GM21528 (cell line): ENCODE data around the gene TMEM135.

Experiments
- ATAC-seq: cut with Tn5 transposase; IDR thresholded peaks from one replicate; pipeline ENCODE4 v1.9.1; 2021; ENCODE audit warnings: mild to moderate bottlenecking, moderate library complexity; ENCODE audit not compliant: unreplicated experiment, low FRiP score

TMEM135 gene

DNA sequence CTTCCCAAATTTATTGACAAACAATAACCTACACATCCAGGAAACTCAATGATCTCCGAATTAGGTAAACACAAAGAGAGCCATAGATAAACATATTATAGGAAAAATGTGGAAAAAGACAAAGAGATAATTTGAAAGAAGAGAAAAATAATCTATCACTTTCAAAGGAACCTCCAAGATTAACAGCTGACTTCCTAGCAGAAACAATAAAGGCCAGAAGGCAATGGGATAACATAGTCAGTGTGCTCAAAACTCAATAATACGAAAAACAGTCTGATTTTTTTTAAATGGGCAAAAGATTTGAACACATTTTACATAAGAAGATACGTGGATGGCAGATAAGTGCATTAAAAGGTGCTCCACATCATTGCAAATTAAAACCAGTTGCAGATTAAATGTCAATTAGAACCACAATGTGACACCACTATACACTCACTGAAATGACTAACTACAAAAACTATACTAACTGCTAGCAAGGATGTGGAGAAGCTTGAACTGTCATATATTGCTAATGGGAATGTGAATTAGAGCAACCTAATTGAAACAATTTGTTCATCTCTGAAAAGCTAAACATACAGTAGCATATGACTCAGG lies 300.4 kb downstream of the TMEM135 start:
- no peak for ATAC-seq

DNA sequence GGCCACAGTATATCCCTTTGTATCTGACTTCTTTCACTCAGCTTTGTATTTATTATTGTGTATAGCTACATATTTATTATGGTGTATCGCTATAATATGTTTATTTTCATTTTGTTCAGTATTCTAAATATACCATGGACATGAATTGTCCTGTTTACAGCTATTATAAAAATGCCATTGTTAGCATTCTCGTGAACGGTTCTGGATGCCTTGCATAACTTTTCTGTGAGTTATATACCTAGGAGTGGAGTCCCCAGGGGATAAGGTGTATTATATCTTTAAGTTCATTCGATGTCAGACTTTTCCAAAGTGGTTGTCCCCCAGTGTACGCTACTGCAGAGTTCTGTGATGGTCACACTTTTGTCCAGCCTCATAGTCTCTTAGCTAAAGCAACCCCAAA lies 301.7 kb downstream of the TMEM135 start:
- no peak for ATAC-seq

DNA sequence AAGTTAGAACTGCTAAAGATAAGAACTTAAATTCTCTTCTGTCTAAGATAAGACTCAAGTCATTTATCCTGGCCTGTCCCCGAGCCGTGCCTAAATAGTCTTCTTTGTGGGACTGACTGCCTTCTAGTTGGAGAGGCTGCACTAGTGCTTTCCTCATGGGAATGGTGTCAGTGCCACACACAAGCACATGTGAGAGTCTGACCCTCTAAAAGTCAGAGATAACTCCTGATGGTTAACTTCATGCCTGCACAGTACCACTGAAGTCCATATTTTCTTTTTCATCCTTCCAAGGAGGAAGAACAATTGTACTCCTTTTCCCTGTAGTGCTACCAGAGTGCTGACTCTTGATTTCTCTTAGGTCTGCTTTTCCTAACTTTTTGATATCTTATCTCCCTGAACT lies 309.7 kb downstream of the TMEM135 start:
- ATAC-seq: no peak

DNA sequence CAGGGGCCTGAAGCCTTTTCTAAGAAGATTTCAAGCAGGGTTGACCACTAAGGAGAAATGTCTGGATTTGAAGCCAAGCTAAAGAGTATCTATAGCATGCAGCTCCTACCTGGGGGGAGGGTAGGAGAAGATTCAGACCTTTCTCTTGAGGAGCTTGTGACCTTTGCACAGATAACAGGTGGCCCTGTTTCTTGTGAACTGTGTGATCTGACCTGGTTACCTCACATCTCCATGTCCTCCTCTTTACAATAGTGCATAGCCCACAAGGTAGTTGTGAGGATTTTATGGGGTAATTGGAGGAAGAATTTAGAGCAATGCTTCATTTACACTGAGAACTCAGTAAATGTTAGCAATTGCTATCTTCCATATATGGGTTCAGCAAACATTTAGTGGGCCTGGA lies 310.1 kb downstream of the TMEM135 start:
- ATAC-seq: no peak

DNA sequence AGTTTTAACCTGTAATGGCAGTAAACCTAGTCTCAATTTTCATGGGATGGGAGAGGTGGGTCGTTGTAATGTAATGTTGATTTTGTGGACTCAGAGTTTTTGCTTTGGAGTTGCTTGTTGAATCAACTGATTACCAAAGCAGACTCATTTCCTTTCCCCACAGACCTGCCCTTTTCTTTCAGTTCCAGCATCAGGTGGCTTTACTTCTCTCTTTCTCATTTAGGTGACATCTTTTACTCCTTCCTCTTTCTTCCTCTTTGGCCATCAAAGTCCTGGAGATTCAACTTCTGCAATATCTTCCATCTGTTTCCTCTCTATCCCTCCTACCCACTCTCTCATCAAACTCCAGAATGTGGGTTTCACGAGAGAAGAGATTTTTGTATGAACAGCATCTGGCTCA lies 313.9 kb downstream of the TMEM135 start:
- ATAC-seq: no peak

DNA sequence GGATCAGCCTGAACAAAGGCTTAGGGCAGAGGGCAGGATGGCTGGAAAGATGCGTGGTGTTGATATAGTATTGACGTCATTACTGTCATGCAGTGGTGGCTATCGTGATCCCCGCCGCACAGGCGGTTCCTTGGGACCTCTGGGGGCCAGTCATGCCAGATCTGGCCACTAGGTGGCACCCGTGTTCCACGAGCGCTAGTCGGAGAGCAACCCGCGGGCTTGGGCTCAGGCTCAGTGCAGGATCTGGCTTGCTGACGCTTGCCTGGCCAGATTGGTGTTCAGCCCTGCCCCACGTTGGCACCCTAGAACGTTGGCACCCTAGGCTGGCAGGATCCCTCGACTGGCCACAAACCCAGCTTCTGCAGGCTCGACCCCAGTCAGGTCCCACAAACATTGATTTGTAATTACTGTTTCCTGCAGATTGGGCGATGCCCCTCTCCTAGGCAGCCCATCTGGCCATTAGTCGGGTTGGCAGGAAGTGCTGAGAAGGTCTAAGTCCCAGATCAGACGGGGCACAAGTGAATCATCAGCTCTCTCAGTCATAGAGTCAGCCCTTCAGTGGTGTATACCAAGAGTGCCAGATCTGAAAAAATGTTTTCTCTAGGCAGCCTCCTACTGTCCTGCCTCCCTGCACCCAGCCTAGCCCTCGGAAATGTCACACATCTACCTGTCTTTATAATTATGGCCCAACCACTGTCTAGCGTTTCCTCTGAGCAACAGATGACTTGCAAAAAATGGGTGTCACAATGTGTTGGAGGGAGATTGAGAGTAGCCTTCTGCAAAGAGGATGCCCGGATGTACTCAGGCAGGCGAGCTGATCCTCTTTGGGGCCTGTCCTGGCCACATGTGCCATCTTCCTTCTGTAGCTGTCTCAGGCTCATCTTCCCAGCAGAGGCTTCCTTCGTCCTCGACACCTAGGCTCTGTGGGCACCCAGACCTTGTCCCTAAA lies 315.3 kb downstream of the TMEM135 start:
- peak; percentile 97 for ATAC-seq

DNA sequence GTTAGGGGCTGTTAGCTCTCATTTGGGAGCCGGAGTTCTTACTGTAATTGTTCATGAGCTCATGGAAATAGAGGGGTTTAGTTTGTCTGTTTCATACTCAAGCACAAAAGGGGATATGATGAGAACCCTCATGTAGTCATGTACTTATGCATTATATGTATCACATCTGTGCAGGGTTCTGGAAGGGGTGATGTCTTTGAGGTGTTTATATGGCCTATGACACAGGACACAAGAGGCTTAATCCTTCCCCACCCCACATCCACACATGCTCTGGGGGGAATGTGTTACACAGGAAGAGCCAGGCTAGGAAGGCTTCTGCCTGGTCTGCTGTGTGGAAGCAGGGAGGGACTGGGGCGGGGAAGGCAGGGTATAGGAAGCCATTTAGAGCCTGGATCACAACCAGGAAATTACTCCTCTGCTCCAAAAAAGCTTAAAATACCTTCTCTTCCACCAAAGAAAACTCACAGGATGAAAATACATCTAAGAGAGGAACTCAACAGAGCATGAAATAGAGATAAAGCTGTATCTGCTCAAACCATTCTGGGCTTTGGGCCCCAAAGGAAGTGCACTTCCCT lies 316.1 kb downstream of the TMEM135 start:
- no peak for ATAC-seq

DNA sequence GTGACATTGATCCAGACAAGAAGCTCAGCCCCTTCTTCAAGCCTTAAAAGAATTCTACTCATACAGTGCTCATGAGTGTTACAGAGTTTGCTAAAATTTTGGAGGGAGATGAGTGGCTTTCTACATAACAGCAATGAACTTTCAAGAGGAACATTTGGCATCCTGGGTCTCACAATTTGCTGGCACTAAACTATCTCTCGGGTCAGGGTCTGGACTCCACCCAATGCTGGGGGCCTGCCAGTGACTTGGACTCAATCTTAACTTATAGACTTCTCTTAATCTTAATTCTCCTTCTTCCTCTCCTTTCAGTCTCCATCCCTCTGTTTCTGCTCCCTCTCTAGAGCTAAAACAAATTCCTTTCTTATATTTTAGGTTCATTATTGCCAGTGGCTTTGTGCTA lies 317.9 kb downstream of the TMEM135 start:
- ATAC-seq: no peak

DNA sequence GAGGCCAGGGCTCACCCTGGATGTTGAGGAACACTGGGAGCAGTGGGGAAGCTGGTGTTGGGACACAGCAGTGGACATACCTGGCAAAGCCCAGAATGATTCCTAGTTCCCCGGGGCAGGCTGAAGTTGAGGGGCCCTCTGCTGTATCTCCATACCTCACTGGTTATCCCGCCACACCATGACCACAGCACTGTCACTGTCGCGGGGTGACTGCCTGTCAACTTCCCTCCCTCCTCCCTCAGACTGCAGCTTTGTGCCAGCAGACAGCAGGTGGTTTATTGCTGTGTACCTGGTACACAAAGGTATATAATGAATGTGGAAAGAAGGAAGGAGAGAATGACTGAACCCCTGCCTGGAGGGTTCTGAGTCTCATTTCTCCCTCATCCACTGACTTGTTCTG lies 318.7 kb downstream of the TMEM135 start:
- no peak for ATAC-seq

DNA sequence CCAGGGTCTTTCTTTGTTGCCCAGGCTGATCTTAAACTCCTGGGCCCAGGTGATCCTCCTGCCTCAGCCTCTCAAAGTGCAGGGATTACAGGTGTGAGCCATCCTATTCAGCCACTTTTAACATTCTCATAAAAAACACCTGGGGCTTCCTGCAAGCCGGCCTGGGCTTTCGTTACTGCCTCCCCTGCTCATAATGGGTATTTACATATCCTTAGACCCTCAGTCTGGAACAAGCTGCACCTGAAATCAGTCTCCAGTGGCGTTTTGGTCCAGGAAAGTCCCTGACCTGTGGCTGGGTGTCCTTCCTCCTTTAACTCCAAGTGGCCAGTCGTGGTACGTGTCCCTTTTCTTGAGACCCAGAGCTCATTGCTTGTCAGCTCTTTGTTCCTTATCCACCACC lies 320.7 kb downstream of the TMEM135 start:
- no peak for ATAC-seq

DNA sequence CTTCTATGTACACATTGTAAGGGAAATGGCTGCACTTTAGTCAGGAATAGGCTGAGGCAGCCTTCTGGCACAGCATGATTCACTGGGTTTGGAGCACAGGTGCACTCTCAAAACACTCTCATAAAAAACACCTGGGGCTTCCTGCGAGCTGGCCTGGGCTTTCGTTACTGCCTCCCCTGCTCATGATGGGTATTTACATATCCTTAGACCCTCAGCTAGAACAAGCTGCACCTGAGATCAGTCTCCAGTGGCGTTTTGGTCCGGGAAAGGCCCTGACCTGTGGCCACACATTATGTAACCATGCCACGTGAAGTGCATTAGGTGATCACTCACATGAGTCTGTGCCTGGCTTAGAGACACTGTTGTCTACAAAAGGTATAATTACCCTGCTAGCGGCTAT lies 321.7 kb downstream of the TMEM135 start:
- no peak for ATAC-seq

DNA sequence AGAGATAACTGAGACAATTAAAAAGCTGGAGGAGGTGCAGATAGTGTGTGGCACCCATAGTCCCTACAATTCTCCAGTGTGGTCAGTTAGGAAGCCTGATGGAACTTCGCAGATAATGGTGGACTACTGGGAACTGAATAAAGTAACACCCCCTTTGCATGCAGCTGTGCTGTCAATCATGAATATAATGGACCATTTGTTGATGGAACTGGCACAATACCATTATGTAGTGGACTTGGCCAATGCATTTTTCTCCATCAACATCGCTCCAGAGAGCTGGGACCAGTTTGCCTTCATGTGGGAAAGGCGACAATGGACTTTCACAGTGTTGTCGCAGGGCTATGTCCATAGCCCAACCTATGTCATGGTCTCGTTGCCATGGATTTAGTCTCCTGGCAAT lies 324.2 kb downstream of the TMEM135 start:
- no peak for ATAC-seq

DNA sequence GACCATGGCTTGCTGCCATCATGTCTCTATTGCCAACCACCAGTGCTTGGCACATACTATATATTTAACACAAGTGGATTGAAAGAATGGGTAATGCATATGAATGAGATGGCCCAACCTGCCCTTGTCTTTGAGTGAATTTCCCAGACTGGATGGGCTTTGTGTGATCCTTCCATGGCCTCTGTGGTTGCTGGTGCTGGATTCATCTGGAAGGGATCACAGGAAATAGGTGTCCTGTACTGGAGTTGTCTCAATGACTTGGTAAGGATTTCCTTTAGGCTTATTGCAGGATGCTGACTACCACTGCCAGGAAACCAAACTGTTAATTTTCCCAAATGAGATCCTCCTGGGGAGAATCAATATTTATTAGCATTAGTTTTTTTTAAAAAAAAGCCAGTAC lies 328.6 kb downstream of the TMEM135 start:
- no peak for ATAC-seq

DNA sequence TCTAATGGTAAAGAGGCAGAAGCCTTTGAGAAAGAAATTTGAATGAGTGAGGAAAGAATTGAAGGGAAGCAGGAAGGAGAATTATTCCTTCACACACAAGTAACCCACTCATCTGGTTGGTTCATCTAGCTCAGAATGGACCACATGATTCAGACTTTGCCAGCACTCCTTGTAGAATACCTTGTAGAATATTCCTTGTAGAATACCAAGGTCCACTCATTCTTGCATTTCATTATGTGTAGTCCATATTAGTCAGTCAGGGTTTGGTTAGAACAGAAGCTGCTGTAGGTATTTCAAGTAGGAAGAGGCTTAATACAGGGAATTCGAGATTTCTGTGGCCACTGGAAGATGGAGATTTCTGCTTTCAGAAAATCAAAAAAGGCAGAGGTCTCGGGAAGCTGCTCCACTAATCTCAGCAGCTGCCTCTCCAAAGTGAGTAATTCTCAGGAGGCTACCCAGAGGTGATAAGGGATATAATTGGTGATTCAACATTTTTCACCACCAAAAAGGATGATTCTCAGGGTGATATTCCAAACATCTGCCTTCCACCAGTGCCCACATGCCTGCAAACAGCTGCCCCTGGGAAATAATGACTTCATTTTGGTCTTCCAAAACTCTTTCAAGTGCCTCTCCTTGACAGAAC lies 329.1 kb downstream of the TMEM135 start:
- no peak for ATAC-seq

DNA sequence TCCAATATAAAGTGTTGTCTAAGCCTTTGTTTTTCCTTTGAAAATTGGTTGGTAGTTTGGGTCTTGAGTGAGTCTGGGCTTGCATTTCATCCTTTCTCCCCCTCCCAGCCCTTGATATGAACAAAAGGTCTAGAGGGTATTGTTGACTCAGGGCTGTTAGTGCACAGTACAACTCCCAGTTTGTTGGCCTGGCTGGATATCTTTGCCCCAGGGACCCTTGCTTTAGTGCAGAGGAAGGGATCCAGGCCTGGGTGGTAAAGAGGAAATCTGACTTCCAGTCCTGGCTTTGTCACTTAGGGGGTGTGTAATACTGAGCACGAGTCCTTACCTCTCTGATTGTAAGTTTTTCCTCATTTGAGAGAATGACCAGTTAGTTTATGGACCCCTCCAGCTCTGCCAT lies 330.4 kb downstream of the TMEM135 start:
- ATAC-seq: no peak

DNA sequence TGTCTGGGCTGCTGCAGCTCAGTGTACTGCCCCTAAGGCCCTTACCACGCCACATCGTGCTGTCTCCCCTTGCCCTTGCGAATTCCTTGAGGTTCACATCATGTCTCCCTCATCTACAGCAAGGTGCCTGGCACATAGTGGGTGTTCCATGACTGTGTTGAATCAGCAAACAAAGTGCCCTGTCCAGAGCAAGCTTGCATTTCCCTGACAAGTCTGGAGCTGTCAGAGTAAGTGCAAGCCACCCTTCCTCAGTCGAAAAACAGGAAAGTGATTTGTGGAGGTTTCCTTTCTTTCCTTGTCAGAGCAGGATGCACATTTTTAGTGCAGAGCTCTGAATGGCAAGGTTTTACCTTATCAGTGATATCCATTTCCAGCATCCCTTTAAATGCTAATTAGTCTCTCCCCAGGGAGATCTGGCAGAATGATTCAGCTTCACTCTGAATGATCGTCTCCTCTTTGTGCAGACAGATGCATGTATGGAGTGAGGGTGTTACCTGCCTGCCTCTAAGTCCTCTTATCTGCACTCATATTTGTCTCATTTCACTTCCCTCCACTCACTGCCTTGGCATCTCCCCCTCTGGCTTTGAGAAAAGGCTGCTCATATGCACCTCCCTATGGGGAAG lies 331.2 kb downstream of the TMEM135 start:
- ATAC-seq: no peak

DNA sequence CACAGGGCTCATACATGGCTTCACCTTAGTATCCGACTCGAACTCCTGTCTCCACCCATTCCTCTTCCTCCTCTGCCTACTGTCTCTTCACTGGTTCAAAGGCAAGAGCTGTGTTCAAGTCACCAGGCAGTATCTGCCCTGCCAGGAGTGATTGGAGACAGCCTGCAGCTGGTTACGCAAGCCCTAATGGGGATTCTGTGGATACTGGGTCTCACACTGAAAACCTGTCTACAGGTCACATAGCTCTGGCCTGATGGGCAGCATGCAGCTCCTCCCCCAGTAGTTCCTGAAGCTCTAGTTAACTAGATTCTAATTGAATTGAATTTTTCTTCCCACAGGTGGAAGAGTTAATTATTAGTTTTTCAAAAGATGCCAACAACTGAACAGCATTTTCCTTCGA lies 332.2 kb downstream of the TMEM135 start:
- no peak for ATAC-seq

DNA sequence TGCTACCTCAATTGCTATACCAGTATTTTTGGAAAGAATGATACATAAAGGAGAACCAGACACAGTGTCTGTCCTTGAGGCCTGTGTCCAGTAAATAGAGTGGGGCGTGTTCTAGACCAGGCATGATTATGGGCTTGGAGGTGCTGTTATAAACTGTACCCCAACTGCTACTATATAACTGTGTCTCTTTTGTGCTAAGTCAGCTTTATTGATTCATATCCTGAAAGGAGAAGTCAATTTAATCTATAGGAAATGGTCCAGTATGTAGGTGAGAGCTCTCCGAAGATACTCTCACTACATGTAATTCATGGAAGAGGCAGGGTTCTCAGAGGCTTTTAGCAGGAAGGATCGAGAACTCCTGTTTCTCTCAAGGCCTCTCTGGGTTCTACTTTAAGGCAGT lies 334.3 kb downstream of the TMEM135 start:
- no peak for ATAC-seq
